Cardiac fibroblast (primary cell): ENCODE measurements around the gene KCNMA1.
A peak's percentile ranks its signal among the peaks of the same experiment; 100 is the strongest.

Source experiments
- DNase-seq, 2 donors: peaks; one replicate each; pipeline versions ENCODE4 v3.0.0 to v3.0.0-alpha.2; 2010; ENCODE audit warnings: low read depth in 2 of 2
- H3K4me3 ChIP-seq, 2 donors: replicated peaks in 1 of 2; 1 replicate in 1 of 2; 2 replicates in 1 of 2; pipeline ENCODE4 v1.5.1; 2011; ENCODE audit warnings: low read depth in 2 of 2, low read length in 2 of 2, mild to moderate bottlenecking in 2 of 2, moderate library complexity in 1 of 2
- TF ChIP-seq, protein P1 (sequence below): IDR thresholded peaks from one replicate; pipeline ENCODE4 v1.5.1; 2011; ENCODE audit warnings: low read depth, mild to moderate bottlenecking, low read length, inconsistent platforms

Gene KCNMA1

DNA sequence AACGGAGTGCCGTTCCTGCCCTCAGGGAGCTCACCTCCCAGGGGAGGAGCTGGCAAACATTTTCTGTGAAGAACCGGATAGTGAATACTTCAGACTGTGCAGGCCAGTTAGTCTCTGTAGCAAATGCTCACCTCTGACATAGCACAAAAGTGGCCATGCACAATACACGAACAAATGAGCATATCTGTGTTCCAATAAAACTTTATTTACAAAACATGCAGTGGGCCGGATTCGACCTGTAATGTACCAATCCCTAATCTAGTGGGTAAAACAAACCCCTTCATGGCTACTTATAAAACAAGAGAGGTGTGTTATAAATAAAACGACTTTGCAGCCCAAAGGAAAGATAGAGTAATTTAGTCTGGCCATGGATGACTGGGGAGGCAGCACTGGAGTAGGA lies 48.7 kb downstream of the KCNMA1 start:
- no peak overlapping the region for H3K4me3 ChIP-seq
- no peak for DNase-seq
- TF ChIP-seq, protein P1, sequence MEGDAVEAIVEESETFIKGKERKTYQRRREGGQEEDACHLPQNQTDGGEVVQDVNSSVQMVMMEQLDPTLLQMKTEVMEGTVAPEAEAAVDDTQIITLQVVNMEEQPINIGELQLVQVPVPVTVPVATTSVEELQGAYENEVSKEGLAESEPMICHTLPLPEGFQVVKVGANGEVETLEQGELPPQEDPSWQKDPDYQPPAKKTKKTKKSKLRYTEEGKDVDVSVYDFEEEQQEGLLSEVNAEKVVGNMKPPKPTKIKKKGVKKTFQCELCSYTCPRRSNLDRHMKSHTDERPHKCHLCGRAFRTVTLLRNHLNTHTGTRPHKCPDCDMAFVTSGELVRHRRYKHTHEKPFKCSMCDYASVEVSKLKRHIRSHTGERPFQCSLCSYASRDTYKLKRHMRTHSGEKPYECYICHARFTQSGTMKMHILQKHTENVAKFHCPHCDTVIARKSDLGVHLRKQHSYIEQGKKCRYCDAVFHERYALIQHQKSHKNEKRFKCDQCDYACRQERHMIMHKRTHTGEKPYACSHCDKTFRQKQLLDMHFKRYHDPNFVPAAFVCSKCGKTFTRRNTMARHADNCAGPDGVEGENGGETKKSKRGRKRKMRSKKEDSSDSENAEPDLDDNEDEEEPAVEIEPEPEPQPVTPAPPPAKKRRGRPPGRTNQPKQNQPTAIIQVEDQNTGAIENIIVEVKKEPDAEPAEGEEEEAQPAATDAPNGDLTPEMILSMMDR, result no peak

DNA sequence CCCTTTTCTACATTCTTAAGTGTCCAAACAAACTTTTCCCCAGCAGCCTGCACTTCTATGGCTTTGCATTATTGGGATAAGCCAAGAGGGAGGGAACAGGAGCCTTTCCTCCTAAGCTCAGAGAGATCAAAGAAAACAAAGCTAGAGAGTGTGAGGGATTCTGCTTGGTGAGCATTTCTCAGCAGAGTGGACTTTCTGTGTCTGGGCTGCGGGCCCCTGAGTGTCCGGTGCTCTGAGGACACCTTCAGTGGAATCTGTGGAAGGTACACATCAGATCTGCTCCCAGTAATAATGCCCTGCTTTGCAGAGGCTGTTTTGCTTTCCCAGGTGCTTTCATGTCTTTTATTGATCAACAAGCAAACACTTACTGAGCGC lies 50.2 kb downstream of the KCNMA1 start:
- TF ChIP-seq, protein P1, result no peak
- no peak for DNase-seq
- no peak overlapping the region for H3K4me3 ChIP-seq

DNA sequence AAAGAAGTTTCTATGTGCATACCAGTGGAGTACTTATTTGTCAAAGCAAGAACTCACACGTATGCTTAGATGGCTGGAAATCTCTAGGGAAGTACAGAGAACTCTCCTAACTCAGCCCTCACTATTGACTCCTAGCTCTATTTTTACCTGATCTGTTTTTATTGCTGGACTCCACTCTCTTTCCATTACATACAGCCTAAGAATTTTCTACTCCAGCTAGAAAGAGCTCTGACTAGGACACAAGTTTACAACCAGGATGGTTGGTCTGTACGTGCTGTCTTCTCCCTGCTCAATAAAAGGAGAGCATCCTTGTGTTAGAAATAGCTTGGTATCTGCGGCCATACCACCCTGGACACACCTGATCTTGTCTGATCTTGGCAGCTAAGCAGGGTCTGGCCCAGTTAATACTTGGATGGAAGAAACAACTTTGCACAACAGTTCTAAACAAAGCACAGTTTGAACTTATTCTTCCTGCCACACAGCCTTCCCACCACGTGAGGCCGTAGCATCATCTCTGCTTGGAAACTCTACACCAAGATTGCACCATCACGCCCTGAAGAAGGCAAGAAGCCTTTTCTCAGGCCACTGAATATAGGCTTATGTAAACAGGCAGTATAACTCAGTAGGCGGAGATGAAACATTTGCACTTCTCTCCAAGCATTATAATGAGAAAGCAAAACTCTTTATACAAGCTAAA lies 50.7 kb downstream of the KCNMA1 start:
- DNase-seq, result peak; percentile 85 to 92
- no peak overlapping the region for H3K4me3 ChIP-seq
- TF ChIP-seq, protein P1, result peak; percentile 8

DNA sequence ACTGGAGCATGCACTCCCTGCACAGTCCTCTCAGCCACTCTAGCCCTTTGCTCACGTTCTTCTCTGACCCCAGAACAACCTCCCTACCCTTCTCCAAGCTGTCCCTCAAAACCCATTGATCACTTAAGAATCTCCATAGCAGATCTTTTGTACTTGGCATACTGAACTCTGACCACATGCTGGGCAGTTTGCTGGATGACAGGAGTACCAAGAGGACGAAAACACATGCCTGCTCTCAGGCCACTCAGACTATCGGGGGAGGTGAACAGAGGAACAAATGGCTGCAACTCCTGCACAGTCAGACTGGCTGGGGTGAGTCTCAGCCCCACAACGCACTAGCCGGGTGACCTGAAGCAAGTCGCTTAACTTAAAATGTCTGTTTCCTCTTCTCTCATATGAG lies 52.7 kb downstream of the KCNMA1 start:
- TF ChIP-seq, protein P1, result no peak
- H3K4me3 ChIP-seq, result no peak overlapping the region
- no peak for DNase-seq

DNA sequence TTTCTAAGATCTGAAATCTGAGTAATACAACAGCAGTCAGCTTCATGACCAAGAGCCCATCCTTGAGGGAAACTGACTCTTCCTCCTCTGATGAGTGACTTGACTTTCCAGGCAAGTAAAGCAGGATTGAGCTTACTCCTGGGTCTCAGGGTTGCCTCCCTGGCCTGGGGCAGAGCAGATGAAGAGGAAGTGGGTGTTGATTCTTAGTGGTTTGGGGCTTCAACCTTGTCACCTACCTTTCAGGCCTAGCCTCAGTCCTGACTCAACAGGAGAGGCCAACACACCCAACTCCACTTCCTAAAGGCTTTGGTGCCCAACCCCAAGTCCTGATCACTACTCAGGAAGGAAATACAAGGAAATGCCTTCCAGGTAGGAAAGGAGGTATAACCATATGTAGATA lies 54.1 kb downstream of the KCNMA1 start:
- TF ChIP-seq, protein P1, result no peak
- DNase-seq, result no peak
- no peak overlapping the region for H3K4me3 ChIP-seq

DNA sequence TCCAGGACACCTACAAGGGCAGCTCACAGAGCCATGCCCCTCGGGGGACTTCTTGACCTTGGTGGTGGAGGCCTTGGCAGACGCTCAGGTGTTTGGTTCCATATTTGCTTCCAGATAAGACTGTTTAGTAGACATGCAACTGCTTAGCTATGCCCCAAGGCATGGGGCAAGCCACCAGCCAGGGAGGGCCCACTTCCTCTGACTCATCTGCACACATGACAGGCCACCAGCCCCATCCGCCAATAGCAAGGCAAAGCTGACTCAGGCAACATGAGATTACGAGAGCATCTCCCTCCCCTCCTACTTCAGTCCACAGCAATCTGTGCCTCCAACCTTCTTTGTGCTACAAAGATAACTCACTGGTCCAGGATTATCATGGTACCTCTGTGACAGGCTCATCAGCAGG lies 54.9 kb downstream of the KCNMA1 start:
- peak; percentile 58 to 84 for DNase-seq

More for the DNA sequence above, 54.9 kb downstream of the KCNMA1 start:
- TF ChIP-seq, protein P1, result no peak
- H3K4me3 ChIP-seq, result no peak overlapping the region
